Measurements from ENCODE around the gene SLX4IP. TPM values are rescaled to one million over a fixed set of nuclear protein-coding genes. Genes with fewer than 3 reads are reported as not detected.
A peak's percentile ranks its signal among the peaks of the same experiment; 100 is the strongest.

Gene SLX4IP
- total RNA-seq, 1 experiment from 2014 or later = 6.4 TPM

DNA sequence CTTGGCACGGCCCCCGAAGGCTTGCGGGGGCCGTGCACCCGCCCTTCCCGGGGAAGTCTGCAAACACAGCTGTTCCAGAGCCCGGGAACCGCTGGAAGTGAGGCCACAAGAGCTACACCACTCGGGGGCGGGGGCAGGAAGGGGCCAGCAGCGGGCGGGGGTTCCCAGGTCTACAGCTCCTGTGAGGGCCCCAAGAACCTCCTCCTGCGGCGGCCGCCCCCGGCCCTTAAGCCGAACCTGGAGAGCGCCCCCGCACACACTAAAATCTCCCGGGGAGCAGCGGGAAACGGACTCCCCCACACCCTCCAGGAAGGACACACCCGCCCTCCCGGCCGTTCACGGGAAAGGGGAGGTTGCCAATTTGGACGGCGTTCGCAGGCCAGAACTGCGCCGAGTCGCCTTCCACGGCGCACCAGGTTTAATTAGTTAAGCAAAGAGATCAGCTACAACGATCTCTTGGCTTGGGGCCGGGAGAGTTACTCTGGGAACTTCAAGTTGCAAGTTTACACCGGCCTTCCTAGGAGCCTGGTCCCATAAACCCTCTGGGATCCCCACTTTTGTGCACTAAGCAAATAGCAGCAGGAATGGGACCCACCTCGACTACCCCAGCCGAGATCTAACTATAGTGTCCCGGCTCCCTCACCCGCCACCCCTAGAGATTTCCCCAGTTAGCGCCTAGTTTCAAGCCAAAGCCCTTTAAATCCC is 237.0 kb downstream of the SLX4IP start:
- no peaks in the 10 kb centered on the region for H3K9me3 ChIP-seq (ENCODE audit: low read length)
- ATAC-seq (peak; percentile 12), DNase-seq (peak; percentile 63)
- BruUV-seq (replicated peaks) = TSS peak; percentile 25
- no peak for TF ChIP-seq EZH2phosphoT487 (IDR thresholded peaks at IDR 0.05; ENCODE audit: borderline replicate concordance, low read length)
- no peak for TF ChIP-seq EZH2 (IDR thresholded peaks at IDR 0.05; ENCODE audit: low read length, unreplicated experiment)
- no peak for TF ChIP-seq CTCF (conservative IDR thresholded peaks at IDR 0.05; ENCODE audit: low read depth, low read length)
- H3K9me2 ChIP-seq (replicated peaks; ENCODE audit: low read length) = no peaks in the 10 kb centered on the region
- H3K79me2 ChIP-seq (ENCODE audit: low read length) = peaks cover 82% of the 10 kb centered on the region
- intact Hi-C loops (cut with micrococcal nuclease) = loop anchor here (1.0 to 10.0 kb wide), 8 partner anchors 75 to 783 kb away; partner anchors contain the start of gene MKKS
- H3K9ac ChIP-seq (ENCODE audit: low read length) = peak overlapping the region; percentile 97
- no peaks in the 10 kb centered on the region for H3F3A ChIP-seq (ENCODE audit: low read length, unreplicated experiment)
- H3K36me3 ChIP-seq (ENCODE audit: low read depth, low read length) = peaks cover 51% of the 10 kb centered on the region
- peaks cover 33% of the 10 kb centered on the region for H3K4me1 ChIP-seq (ENCODE audit: insufficient read depth, low read length)
- POLR2A ChIA-PET (ENCODE audit: unreplicated experiment) = interaction anchor here (0.6 to 1.0 kb wide), 4 partner anchors 28 to 536 kb away, joined by 3 read pairs; no protein-coding TSS in a partner anchor
- no peaks in the 10 kb centered on the region for H3K27me3 ChIP-seq (ENCODE audit: low read length)
- H2AFZ ChIP-seq (ENCODE audit: low read length) = no peak overlapping the region
- CTCF ChIA-PET = interaction anchor here (0.5 to 1.2 kb wide), 4 partner anchors 224 to 872 kb away, joined by 3 to 5 read pairs (median 4); no protein-coding TSS in a partner anchor
- peak overlapping the region; percentile 89 for H3K4me2 ChIP-seq (ENCODE audit: low read length)
- peak overlapping the region; percentile 95 for H3K27ac ChIP-seq (ENCODE audit: low read length)
- peak overlapping the region; percentile 95 for H3K4me3 ChIP-seq (ENCODE audit: low read length)
- peaks cover 58% of the 10 kb centered on the region for H4K20me1 ChIP-seq (ENCODE audit: low read length)

GRCh38 chr20:10672624-10673127 is 237.6 kb downstream of the SLX4IP start:
- Histone ChIP-seq H3K4me1 (ENCODE audit: insufficient read depth, low read length) (peaks cover 33% of the 10 kb centered on the region), H3K79me2 (ENCODE audit: low read length) (peaks cover 76% of the 10 kb centered on the region), H3K27ac (ENCODE audit: low read length) (peak overlapping the region; percentile 95), H3K9me2 (replicated peaks; ENCODE audit: low read length) (no peaks in the 10 kb centered on the region), H3F3A (ENCODE audit: low read length, unreplicated experiment) (no peaks in the 10 kb centered on the region), H3K36me3 (ENCODE audit: low read depth, low read length) (peaks cover 45% of the 10 kb centered on the region), H4K20me1 (ENCODE audit: low read length) (peaks cover 52% of the 10 kb centered on the region), H3K9ac (ENCODE audit: low read length) (peak overlapping the region; percentile 97), H3K4me3 (ENCODE audit: low read length) (peak overlapping the region; percentile 95), H3K4me2 (ENCODE audit: low read length) (peak overlapping the region; percentile 89), H2AFZ (ENCODE audit: low read length) (no peak overlapping the region), H3K9me3 (ENCODE audit: low read length) (no peaks in the 10 kb centered on the region), H3K27me3 (ENCODE audit: low read length) (no peaks in the 10 kb centered on the region)
- ChIA-PET CTCF (no interaction called here), POLR2A (ENCODE audit: unreplicated experiment) (no interaction called here)
- intact Hi-C loops (cut with micrococcal nuclease) = loop anchor here (2.0 to 10.0 kb wide), 7 partner anchors 75 to 782 kb away; partner anchors contain the start of gene MKKS
- TSS peak; percentile 21 for BruUV-seq (replicated peaks)
- ATAC-seq (no peak), DNase-seq (peak; percentile 58)
- TF ChIP-seq EZH2phosphoT487 (IDR thresholded peaks at IDR 0.05; ENCODE audit: borderline replicate concordance, low read length) (no peak), CTCF (conservative IDR thresholded peaks at IDR 0.05; ENCODE audit: low read depth, low read length) (no peak), EZH2 (IDR thresholded peaks at IDR 0.05; ENCODE audit: low read length, unreplicated experiment) (no peak)

Data from PC-3 (cell line).